Measurements from ENCODE around the gene IFT81.
"Not testable (repeated sequence)": the region's sequence is repeated elsewhere in the genome, so short reads cannot be mapped to it uniquely, and the experiment has no call there.

IFT81 gene

DNA sequence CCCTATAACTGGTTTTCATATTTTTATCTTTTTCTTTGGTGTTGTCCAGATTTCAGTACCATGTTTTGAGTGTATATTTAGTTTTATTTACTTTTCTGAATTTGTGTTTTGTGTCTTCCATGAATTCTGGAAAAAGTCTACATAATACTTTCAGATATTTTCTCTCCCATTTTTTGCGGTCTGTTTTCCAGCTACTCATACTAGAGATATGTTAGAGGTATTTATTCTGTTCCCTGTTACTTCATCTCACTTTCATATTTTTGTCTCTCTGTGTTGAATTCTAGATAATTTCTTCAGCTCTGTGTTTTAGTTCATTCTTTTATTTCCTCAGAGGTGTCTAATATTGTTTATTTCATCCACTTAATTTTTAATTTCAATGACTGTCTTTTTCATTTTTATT is 74.2 kb downstream of the IFT81 start:
- intact Hi-C loops (cut with DNase I): no loop called here
- DNase-seq: no peak

DNA sequence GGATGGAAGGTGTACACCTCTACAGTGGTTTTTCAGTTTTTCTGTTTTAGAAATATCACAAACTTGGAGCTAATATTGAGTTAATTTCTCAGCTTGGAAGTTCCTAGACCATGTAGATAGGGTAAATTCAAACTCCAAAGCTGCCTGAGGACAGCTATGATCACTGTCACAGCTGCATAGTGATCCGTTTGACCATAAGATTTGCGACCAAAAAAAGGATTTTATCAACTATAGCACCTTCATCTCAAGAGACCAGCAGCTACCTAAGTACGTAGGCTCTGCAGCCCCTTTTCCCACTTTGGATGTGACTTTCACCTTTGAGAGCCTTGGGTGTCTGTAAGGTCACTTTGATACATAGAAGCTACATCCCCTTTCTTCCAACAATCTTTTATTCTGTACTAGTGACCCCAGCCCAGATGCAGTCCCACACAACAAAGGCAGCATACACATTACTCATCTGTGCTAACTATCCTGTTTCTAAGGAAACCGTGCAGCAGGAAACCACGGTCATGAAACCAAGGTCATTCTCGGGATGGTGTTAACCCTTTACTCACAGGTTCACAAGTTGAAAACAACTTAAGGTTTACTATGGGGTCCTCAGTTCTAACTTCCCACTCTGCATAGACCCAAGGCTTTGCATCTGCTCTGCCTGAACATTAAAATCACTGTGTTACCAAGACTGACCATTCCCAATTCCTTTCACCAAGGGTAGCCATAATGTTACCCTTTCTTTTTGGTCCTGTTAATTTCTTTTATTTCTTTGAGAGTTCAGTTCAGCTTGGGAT is 75.4 kb downstream of the IFT81 start:
- intact Hi-C loops (cut with DNase I): no loop called here
- no peak for DNase-seq

DNA sequence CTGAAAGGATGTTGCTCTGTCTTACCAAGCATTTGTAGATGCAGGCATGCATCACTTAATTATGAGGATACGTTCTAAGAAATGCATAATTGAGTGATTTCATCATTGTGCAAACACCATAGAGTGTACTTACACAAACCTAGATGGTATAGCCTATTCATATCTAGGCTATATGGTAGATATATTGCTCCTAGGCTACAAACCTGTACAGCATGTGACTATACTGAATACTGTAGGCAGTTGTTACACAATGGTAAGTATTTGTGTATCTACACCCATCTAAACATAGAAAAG is 75.9 kb downstream of the IFT81 start:
- intact Hi-C loops (cut with DNase I): no loop called here
- DNase-seq: no peak

DNA sequence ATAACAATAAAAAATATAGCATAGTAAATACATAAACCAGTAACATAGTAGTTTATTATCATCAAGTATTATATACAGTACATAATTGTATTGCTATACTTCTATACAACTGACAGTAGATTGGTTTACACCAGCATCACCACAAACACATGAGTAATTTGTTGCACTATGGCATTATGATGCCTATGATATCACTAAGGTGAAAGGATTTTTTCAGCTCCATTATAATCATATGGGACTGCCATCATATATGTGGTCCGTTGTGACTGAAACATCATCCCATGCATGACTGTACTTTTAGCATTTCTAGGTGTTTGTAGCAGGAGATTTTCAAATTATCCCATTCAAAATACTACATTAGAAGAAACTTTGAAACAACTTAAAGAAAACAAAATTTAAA is 77.8 kb downstream of the IFT81 start:
- DNase-seq: no peak
- intact Hi-C loops (cut with DNase I): no loop called here

DNA sequence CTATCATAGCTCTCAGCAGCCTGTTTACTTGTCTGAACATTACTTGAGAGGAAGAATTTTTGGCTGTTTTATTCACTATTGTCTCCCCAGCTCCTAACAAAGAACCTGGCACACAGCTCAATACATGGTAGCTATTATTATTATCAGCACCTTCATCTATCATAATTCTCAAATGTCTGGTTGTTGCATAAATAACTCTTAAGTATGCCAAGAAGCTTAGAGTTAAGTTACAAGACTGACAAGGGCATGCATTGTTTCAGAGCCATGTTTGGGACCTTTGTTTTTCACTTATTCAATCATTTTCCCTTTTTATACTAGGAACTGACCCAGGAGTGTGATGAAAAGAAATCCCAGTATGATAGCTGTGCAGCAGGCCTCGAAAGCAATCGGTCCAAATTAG is 79.4 kb downstream of the IFT81 start:
- no peak for DNase-seq
- intact Hi-C loops (cut with DNase I): no loop called here

DNA sequence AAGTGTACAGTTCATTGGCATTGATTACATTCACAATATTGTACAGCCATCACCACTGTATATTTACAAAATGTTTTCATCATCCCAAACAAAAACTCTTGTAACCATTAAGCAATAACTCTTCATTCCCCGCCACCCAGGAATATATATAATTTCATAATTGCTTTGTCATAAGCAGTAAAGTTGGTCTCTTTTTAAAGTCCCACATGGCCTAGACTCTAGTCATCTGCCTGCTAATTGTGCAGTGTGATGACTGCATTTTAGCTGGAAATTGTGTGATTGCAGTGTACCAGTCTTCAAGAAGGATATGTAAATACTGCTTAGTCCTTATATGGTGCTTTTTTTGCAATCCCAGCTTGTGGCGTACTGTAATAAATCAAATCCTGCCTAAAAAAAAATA is 81.8 kb downstream of the IFT81 start:
- intact Hi-C loops (cut with DNase I): no loop called here
- no peak for DNase-seq

DNA sequence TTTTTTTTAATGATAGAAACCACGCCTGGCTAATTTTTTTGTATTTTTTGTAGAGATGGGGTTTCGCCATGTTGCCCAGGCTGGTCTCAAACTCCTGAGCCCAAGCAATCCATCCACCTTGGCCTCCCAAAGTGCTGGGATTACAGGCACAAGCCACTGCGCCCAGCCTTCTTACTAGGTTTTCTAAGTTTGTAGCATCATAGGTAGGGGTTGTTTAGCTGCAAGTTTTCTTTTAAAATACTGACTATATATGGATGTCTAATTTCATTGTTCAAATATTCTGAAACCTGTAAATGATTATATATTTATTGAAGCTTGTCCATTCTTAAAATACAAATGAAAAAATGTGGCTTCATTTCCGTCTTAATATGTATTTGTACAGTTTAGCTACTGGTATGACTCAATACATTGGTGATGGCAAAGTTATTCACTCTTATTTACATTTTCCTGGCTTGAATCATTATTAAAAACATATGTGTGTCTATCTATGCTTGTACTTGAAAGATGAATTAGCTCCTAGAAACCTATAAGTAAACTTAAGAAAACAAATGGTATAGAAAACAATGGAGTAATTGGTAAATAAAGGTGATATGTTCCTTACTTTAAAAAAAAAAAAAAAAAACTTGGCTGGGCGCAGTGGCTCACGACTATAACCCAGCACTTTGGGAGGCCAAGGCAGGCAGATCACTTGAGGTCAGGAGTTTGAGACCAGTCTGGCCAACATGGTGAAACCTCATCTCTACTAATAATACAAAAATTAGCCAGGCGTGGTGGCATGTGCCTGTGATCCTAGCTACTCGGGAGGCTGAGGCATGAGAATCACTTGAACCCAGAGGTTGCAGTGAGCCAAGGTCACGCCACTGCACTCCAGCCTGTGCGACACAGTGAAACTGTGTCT is 87.7 kb downstream of the IFT81 start:
- intact Hi-C loops (cut with DNase I): not testable (repeated sequence)

DNA sequence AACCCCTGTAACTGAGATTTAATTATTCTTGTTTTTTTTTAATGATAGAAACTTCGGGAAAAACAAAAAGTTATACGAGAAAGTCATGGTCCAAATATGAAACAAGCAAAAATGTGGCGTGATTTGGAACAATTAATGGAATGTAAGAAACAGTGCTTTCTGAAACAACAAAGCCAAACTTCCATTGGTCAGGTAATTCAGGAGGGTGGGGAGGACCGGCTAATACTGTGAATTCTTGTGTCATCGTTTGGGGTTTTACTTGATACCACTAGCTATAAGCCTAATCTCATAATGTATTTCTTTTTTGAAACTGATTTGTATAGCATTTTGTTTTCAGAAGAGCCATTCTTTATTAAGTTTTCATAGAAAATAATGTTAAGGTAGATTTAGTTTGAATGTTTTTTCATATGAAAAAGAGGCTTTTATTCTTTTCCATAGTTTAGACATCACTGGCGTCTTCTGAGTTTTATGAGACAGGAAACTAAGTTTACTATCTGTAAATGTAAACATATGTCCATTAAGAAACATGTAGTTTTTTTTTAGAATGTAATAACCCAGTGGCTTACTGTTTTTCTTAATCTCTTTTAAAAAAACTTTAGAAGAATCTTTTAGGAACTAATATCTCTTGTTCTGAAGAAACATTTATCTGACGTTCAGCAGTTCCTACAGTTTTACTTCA is 94.0 kb downstream of the IFT81 start:
- no peak for DNase-seq
- intact Hi-C loops (cut with DNase I): no loop called here

More for the DNA sequence above, 87.7 kb downstream of the IFT81 start:
- DNase-seq: not testable (repeated sequence)

DNA sequence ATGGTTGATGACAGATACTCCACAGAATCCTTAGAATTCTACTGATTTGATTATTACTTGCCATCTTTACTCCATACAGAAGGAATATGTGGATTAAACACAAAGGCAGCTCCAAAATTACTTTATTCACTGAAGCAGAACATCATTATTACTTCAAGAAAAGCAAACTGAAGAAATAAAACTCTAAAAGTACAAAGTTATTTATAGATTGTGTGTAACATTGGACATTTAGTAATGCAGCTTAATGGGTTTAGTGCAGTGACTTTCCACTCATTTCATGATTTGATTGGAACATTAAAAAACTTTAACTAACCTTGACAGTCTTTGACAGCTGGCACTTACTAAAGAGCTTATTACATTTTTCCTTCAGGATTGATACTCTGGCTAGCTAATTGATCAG is 97.9 kb downstream of the IFT81 start:
- intact Hi-C loops (cut with DNase I): loop anchor here (5.0 kb wide), 1 partner anchor 60 kb away; the partner anchor contains the start of gene ATP2A2
- DNase-seq: no peak

DNA sequence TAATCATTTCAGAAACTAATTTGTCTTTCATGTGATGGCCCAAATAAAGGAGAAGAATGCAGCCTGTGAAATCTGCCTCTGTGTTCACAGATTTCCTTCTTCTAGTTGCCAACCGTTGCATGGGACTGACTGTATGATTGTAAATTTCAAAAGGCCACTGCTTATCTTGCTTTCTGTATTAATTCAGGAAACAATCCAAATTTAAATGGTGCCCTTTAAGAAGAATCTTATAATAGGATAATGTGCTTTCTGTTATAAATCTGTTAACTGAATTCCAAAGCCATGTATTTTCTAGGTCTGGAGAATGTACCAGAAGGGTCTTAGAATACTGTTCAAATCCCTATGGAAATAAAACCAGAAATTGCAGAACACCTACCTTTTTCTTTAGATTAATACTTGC is 98.3 kb downstream of the IFT81 start:
- DNase-seq: no peak
- intact Hi-C loops (cut with DNase I): loop anchor here (5.0 kb wide), 1 partner anchor 60 kb away; the partner anchor contains the start of gene ATP2A2

DNA sequence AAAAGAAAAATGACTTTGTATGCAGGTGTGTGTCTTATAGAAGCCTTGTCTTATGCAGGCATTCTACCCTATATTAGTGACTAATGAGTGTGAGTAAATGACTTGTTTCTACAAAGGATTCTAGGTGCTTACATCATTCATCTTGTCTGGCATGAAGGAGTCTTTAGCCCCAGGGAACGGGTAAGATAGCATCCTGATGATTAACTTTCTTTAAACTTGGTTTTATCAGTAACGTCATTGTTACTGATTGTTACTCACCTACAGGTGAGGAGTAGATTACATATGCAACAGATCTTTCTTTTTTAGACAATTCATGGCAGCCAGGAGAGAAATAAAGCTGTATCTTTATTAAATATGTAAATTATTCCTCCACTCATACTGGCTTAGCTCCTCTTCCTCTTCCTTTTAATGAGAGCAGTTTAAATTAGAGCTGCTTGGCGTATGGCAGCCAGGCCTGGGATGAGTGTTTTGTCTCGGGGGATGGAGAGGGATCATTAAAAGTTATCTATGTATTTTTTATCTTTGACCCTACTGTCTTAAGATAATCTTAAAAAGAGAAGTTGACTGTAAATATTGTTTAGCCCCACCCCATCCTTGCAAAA is 99.7 kb downstream of the IFT81 start:
- intact Hi-C loops (cut with DNase I): loop anchor here (5.0 kb wide), 1 partner anchor 58 kb away; the partner anchor contains the start of gene ATP2A2

DNA sequence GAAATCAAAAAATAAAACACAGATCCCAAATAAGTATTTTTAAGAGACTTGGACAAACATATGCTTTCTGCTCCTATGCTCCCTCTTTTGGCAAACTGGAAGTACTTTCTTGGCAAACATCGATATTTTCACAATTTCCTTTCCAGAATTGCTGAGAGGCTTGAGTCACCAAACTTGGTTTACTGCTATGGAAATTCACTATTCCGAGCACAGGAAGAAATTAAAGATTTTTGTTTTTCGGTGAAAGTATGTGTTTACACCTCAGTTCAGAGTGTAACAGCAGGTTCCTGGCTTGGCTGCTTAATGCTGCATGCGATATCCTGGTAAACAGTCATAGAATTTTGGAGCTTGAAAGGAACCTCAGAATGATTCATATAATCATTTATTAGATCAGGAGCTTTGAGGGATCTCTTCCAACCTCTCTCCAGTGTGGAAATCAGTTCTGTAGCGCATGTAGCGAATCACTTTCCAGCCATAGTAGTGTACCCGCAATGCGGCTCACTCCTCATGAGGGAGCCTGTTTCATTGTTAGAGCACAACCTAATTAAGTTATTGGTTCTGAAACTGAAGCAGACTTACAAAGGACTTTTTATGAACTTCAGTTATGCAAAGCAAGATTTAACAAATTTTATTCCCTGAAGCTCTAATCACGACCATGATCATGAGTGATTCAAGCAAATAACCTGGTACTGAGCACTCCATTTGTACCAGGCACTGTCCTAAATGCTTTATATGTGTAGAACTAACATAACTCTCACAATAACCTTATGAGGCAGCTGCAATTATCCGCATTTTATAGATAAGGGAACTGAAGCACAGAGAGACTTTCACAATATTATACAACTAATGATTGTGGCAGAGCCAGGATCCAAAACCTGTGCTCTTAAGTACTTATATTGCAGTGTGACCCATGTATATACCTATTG is 100.5 kb downstream of the IFT81 start:
- peak in 4 of 10 donors; percentile 18 to 79 (median 22) for DNase-seq
- intact Hi-C loops (cut with DNase I): loop anchor here (5.0 kb wide), 1 partner anchor 58 kb away; the partner anchor contains the start of gene ATP2A2

More for the DNA sequence above, 99.7 kb downstream of the IFT81 start:
- no peak for DNase-seq

DNA sequence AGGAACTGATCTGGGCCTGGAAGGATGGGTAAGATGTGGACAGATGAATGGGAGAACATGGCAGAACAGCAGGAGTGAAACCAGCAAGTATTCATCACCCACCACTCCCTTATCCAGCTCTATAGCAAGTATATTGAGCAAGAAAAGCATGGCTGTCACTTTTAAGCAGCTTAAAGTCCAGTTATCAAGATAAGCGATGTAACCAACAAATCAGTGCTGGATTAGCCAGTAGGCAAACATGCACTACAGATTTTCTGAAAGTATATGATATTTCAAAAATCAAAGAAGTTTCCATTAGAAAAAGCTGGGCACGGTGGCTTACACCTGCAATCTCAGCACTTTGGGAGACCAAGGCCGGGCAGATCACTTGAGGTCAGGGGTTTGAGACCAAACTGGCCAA is 103.0 kb downstream of the IFT81 start:
- intact Hi-C loops (cut with DNase I): no loop called here
- no peak for DNase-seq

DNA sequence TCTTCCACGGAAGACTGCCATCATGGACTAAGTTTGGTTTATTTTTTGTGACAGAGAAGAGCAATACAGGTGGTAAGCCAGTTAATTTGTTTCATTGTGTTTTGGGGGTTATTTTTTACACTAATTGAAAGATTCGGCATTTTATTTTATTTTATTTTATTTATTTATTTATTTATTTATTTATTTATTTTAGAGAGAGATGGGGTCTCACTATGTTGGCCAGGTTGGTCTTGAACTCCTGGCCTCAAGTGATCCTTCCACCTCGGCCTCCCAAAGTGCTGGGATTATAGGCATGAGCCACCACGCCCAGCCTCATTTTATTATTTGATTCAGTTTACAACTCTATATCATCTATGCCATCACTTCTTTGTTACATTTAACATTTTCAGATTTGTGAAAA is 104.2 kb downstream of the IFT81 start:
- intact Hi-C loops (cut with DNase I); DNase-seq: not testable (repeated sequence)

DNA sequence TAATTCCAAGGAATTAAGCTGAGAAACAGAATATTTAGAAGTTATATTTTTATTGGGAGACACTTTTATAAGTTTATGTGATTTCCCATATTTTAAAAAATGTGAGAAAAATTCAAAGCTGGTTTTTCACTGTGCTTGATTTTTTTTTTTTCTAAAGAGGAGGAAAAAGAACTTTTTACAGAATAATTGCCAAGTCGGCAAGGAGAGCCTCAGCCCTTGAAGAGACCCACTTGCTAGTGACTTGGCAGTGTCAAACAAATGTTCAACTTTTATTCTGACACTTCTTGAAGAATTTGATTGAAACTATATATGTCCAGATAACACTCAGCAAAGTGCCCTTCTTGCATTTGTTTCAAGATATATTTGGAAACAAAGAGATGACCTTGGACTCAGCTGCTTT is 104.6 kb downstream of the IFT81 start:
- intact Hi-C loops (cut with DNase I): no loop called here

DNA sequence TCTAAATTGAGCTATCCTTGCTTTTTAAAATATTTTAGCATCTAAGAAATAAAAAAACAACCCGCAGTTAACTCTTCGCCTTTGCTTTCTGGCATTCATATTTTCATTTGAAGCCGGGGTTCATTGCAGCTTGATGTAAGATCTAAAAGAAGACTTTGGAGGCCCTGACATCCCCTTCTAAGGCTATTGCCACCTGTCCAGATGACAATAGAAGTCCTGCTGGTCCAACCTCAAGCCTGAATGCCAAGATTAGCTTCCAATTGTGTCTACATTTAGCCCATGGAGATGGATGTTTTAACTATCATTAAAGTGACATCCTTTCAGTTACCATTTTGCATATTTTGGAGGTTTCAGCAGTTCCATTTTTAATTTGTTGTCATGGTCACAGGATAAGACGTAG is 105.3 kb downstream of the IFT81 start:
- no peak for DNase-seq
- intact Hi-C loops (cut with DNase I): no loop called here

More for the DNA sequence above, 104.6 kb downstream of the IFT81 start:
- DNase-seq: no peak

DNA sequence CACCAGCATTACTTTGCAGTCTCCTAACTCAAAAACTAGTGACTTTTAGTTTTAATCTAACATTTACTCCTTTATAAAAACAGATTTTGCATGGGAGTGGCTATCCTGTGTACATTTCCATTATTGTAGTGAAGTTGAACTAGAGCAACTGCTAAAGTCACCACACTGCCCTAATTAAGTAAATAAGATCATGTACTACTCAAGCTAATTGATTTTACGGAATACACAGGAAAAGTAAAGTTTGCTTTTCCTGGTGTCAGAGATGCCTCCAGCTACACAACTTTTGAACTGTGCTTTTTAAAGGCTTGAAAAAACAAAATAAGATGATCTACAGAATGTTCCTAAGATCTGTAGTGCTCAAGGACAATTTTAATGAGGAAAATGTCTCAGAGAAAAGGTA is 106.5 kb downstream of the IFT81 start:
- intact Hi-C loops (cut with DNase I): no loop called here
- no peak for DNase-seq

DNA sequence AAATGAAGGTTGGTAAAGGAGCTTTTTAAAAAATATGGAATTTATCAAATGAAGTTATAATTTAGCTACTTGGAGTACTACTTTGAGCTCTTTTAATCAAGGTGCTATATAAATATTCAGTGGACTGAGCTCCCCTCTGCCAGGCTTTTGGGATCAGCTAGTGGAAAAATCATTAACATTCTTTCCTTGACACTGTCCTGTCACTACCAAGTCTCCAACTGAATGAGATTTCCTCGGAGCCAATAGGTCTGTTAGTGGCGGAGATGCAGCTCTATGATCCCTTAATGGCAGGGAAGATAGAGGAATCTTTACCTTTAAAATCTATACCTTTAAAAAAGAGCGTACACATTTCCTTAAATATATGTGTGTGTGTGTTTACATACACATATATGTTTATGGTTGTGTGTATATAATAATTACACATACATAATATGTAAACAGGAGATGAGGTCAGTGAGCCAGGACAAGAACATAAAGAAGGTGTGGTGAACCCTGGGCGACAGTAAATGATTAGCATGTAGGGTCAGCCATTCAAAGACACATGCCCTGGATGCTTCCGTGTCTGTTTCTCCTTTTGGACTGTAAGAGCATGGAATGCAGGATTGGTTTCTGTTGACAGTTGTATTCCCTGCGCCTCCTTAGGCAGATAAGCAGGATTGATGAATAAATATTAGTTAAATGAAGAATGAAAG is 109.2 kb downstream of the IFT81 start:
- no peak for DNase-seq
- intact Hi-C loops (cut with DNase I): no loop called here

DNA sequence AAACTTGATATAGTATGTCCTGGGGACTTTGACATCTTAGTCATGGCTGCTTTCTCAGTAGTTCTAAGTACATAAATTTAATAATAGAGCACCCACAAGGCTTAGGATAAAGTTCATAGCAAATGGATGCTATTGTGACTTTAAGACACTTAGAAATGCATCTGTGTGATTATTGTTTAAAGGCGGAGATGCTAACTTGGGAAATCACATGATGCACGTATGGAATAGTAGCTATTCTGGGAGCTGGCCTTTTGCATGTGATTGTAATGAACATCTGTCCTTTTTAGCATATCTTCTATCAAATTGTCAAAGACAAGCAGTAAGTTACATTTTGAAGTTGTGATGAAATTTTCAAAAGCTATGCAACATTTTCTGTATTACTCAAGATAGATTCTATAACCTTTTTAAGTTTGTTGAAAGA is 110.2 kb downstream of the IFT81 start:
- DNase-seq: no peak
- intact Hi-C loops (cut with DNase I): no loop called here
